Forelimb muscle (tissue), 1 donor: ENCODE measurements around the gene C20orf141. TPM values are rescaled to one million over a fixed set of nuclear protein-coding genes. Genes with fewer than 3 reads are reported as not detected.
"Not testable (repeated sequence)": the region's sequence is repeated elsewhere in the genome, so short reads cannot be mapped to it uniquely, and the experiment has no call there.

Experiments used
- DNase-seq: peaks from one replicate; pipeline ENCODE4 v3.0.0-alpha.2; 2013; ENCODE audit warnings: low read depth
- polyA plus RNA-seq: library from polyadenylated mRNA; unstranded; fragments of 120-200 nt; gene quantifications from one replicate; pipeline ENCODE4 v1.2.1, GENCODE V29; 2013; ENCODE audit not compliant: insufficient read length

C20orf141 gene, protein sequence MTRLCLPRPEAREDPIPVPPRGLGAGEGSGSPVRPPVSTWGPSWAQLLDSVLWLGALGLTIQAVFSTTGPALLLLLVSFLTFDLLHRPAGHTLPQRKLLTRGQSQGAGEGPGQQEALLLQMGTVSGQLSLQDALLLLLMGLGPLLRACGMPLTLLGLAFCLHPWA
- polyA plus RNA-seq = not detected

DNA sequence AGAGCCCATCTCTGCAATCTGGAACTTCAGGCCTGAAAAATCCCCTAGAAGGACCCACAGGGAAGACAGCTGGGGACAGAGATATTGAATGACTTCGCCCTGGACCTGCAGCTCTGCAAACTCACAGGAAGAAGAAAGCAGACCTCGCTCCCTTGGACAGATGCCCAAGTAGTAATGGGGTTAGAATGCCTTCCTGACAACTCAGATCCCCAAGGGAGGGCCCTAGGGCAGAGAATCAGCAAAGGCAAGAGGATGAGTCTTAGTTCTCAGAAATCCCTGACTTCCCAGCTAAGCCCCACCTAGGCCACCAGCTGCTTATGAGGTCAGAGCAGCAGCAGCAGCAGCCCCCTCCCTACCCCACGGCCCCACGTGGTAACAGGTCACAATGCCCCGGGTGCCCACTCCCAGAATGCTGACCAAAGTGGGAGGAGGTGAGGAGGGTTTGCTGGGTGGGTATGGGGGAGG lies at the start of gene C20orf141:
TSS of gene C20orf141 (plus strand) at position 401 of the 465 bp plus-strand sequence. CDS start 198 bp downstream, outside the sequence.
- no peak for DNase-seq

DNA sequence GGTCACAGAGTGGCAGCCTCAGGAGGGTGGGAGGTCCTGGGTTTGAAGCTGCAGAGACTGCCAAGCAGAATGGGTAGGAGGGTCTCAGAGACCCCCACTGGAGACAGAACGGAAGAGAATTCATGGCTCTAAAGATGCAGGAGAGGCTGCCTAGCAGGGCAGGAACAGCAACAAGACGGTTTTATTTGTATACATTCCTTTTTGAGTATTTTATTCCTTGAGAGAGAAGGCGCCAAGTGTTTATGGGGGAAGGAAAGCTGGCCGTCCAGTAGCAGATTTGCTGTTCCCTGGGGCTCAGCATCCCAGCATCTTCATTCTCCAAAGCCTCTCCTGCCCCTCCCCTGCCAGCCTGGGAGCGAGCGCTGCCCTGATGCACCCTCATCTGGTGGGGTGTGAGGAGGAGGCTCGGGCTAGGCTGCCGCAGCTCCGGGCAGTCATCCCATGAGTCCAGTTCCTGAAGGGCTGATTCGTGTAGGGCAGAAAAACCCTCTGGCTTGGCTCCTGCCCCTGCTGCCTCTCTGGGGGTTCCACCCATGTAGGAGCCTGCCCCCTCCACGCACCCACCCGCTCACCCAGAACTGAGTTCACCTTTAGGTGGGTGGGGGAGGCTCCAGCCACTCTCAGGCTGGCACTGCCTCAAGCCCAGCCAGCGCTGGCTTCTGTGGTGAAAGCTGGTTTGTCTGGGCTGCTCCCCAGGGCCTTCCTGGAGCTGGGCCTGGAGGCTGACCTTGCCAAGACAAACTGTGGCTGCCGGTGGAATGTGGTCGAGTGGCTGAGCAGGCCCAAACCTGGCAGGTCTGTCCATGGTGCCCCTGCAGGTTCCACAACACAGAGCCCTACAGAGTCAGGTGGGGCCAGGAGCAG lies 46.8 kb upstream of the C20orf141 start:
- DNase-seq = no peak

DNA sequence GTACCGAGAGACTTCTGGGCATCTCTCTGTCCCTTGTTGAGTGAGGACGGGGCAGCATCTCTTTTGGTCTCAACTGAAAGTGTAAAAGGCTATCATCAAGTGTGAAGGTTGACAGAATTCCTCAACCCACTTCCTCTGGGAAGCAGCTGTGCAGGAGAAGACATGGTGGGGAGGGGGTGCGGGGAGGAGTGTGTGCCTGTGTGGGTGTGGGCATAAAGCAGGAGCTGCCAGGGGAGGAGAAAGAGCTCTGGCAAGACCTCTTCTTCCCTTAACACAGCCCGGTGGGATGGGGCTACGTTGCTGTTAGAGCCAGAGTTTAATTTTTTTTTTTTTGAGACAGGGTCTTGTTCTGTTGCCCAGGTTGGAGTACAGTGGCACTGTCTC lies 46.2 kb upstream of the C20orf141 start:
- no peak for DNase-seq

DNA sequence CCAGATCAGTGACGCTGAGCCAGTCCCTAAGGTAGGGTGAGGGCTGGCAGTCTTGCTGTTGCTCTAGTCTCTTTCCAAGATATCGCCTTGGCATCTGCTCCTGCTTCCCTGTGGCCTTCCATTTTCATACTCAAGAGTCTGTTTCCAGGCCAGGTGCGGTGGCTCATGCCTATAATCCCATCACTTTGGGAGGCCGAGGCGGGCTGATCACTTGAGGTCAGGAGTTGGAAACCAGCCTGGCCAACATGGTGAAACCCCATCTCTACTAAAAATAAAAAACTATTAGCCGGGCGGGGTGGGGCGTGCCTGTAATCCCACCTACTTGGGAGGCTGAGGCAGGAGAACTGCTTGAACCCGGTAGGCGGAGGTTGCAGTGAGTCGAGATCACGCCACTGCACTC lies 44.7 kb upstream of the C20orf141 start:
- not testable (repeated sequence) for DNase-seq

DNA sequence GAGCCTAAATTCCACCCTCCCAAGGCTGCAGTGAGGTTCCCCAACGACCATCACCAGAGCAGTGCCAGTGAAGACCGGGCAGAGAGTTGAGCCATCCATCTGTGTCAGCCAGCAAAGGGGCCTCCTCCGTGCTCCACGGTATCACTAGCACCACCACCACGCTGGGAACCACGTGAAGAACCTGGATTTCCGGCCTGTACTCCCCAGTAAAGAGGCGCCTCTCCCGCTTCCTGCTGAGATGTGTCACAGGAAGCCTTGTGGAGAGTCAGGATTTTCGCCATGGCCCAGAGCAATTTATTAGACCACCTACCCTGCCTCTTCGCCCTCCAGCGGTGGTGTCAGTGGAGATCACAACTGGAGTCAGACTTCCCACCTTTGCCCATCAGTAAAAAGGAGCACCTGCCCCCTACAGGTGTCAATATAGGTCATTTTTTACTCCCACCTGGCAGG lies 43.1 kb upstream of the C20orf141 start:
- DNase-seq = no peak

DNA sequence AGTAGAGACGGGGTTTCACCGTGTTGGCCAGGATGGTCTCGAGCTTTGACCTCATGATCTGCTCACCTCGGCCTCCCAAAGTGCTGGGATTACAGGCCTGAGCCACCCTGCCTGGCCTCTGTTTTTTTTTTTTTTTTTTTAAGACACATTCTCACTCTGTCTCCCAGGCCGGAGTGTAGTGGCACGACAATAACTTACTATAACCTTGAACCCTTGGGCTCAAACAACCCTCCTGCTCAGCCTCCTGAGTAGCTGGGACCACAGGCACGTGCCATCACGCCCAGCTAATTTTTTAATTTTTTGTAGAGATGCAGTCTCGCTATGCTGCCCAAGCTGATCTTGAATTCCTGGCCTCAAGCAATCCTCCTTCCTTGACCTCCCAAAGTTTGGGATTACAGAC lies 41.0 kb upstream of the C20orf141 start:
- DNase-seq = no peak

DNA sequence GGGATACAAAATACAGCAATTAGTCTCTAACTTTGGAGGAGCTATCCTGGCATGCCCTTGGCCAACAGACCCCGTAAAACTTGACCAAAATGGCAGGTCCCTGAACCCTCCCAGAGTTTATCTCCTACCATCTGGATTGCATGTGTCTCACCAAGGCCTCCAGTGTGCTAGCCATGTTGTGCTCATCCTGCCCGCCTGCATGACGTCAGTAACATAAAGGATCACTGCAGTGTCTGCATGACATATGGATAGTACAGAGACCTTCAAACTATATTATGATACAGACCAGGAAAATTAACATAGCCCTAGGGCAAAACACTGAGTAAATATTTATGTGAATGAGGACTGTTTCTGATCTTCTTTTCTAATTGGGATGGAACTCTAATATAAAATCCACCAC lies 39.6 kb upstream of the C20orf141 start:
- DNase-seq = no peak

DNA sequence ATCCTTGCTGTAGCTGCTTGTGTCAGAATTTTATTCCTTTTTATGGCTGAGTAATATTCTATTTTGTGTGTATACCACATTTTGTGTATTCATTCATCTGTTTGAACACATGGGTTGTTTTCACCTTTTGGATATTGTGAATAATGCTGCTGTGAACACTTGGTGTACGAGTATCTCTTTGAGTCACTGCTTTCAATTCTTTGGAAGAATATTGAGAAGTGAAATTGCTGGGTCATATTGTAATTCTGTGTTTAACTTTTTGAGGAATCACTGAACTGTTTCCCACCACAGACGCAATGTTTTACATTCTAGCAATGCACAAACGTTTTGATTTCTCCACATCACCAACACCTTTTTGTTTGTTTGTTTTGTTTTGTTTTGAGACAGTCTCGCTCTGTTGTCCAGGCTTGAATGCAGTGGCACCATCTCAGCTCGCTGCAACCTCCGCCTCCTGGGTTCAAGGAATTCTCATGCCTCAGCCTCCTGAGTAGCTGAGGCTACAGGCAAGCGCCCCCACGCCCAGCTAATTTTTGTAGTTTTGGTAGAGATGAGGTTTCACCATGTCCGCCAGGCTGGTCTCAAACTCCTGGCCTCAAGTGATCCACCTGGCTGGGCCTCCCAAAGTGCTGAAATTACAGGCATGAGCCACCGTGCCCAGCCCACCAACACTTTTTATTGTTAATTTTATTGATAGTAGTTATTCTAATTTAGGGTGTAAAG lies 36.0 kb upstream of the C20orf141 start:
- DNase-seq = no peak

DNA sequence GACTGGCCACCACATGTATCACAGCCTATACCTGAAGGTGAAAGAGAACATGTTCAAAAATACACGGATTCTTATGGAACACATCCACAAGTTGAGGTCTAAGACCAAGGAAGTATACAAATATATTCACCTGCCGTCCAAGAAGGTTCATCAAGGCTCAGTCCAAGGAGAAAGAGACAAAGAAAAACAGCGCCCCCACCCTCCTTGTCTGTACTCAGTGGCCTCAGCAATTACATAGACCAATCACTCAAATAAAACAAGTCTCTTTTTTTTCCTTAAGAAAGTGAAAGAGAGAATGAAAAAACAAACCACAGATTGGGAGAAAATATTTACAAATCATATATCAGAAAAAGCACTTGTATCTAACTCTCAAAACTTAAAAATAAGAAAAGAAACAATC lies 33.8 kb upstream of the C20orf141 start:
- no peak for DNase-seq

DNA sequence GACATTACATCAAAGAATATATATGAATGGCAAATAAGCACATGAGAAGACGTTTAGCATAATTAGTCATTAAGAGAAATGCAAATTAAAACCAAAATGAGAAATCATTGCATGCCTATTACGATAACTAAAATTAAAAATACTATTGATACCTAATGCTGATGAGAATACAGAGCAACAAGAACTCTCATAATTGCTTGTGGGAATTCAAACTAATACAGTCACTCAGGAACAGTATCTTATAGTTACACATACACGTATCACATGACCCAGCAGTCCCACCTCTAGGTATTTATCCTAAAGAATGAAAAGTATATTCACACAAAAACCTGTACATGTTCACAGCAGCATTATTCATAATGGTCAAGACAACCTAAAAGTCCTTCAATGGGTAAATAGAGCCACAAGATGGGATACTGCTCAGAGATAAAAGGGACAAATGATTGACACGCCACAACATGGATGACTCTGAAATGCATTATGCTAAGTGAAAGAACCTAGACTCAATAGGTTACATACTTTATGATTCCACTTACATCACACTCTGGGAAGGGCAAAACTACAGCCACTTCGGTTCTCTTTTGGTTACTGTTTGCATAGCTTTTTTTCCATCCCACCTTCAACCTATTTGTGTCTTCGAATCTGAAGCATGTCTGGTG lies 30.8 kb upstream of the C20orf141 start:
- no peak for DNase-seq

DNA sequence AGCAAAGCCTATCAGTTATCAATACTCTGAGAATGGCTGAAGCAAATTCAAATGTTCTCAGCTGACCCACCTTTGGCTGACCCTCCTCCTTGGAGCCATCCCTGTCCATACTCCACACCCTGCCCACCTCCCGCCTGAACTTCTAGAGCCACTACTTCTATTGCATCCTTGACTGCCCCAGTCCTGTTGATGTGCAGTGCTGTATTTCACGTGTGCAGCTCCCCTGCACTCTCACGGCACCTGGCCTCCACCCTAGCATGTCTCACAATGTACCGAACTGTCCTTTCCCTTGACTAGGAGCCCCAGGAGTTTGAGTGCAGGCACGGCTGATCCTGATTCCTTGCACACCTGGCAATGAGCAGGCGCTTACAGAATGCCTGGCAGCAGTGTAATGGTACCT lies 21.3 kb upstream of the C20orf141 start:
- no peak for DNase-seq

DNA sequence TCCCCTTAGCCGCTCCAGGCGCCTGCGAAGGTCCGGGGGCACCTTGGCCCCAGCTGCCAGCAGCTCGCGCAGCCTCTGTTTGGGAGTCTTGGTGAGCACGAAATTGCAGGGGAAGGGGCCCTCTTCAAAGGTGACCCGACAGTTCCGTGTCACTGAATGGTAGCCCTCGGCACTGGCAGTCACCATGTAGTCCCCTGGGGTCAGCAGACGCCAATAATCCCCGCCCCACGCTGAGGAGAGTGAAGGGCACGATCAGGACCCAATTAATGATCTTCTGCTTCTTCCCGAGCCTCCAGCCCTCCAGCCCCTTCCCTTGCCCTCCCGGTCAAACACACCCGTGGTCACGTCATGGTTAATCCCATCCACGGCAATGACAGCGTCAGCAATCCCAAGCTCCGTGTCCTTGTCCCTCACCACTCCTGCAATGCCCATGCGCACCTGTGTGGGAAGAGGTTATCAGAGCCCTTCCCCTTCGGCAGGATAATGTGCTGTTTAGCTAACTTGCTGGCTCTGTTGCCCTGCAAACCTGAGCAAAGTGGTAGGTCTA lies 20.5 kb upstream of the C20orf141 start:
- DNase-seq = no peak

DNA sequence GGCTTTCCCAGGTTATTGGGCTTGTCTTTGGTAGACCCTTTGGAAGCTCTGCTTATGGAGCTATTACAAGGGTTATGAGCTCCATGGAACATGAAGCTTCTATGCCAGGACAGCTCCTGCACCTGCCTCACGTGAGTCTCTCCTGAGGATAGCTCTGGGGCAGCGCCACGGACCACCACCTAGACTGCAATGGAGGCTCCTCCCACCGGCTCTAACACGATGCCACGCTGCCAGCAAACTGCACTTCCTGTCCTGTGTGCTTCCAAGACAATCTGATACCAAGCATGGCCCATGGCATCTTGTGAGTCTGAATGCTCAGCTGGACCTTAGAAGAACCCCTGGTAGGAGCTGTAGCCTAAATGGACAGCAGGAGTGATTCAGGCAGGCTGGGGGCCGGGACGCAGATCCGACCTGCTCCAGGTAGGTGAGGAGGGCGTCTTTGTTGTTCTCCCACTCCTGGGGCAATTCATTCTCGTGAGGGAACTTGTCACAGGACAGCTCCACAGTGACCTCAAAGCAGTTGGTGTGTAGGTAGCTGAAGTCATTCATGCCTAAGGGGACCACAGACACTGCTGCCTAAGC lies 19.8 kb upstream of the C20orf141 start:
- DNase-seq = no peak

DNA sequence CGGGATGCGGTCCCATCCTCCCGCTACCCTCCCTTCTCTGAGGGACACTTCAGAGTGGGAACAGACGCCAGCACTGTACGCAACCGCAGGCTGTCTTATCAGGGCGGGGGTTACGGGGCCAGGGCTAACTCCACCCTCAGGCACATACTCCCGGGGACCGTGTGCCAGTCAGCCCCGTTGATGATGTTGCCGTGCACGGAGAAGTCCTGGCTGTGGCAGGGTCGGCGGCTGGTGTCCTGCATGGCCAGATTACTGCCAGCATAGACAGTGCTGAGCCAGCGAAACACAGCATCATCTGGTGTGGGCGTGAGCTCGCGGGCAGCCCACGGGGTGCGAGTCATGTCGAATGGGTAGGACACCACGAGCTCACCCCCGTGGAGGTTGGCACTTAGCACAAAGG lies 19.3 kb upstream of the C20orf141 start:
- no peak for DNase-seq

DNA sequence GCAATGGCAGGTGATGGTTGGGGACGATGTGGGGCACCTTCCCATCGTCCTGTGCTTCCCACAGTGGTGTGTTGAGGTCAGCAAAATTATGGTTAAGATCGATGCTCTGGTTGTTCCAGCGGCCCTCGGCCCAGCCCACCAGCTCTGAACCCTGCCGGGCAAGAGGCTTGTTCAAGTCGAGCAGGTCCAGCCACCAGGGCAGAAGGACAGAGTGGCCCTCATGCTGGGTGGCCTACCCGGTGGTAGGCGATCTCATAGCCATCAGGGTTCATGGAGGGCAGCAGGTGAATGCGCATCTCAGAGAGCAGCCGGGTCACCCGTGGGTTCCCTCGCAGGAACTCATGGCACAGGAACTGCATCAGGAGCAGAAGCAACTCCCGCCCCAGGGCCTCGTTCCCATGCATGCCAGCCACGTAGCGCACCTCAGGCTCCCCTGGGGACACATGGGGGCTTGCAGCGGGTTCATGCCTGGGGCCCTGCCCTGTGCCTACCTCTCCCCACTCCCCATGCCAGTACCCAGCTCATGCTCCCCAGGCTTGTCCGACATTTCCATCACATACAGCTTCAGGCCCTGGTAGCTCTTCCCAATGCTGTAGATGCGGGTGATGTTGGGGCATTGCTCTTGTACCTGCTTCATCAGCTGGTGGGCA lies 18.7 kb upstream of the C20orf141 start:
- no peak for DNase-seq

DNA sequence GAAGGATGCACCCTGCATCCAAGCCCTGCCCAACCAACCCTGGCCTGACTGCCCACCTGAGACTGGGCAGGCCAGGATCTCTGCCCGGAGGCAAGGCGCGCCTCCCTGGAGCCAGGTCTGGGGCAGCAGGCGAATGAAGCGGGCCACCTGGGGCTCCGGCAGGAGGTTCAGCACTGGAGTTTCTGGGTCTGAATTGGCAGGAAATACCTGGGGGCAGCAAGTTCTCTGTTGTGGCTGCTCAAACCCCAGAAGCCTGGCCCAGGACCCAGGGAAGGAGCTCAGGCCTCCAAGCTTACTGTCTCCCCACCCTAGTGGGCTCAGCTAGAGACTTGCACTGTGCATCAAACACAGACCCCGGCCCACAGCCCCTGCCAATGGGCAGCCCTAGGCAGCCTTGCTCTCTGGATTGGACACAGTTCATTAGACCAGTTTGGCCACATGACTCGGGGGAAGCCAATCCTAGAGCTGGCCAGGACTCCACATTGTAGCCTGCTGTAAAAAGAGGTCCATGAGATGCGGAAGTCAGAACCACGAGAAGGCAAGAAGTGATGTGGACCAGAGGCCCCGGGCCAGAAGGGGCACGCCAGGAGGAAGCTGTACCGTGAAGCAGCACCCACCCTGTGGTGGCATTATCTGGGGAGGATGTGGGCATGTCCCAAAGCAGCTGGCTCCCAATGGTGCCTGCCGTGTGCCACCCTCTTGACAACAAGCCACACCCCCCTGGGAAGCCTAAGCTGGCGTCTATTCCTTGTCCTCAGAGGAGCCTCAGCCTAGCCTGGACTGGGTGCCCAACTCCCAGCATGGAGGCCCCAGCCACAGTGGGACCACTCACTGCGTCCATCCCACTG lies 17.4 kb upstream of the C20orf141 start:
- no peak for DNase-seq

DNA sequence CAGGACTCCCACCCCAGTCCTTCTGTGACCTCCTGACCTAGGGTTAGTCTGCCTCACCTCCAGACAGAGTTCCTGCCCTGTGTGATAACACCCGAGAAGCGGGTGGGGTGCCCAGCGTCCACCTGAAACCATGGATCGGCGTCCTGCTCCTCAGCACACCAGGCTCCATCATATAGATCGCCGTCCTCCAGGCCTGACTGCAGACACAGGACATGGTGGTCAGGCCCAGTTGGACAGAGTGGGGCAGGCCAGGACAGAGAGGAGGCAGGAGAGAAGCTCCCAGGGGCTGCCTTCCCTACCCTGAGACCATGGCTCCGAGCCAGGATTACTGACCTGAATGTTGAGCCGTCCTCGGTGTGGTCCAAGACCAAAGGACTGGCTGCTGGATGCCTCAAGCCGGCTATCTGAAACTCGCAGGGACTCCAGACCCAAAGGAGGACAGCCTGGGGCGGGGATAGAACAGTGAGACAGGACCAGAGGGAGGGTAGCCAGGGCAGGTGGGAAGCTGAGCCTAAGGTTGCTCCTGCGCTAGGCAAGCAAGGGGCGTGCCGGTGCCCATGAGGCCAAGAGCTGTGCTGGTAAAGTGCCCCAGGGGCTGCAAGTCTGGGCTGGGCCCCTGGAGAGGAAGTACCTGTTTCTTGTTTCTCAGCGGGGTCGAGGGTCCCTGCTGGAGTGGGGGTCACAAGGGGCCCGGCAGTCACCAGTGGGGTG lies 16.5 kb upstream of the C20orf141 start:
- no peak for DNase-seq

DNA sequence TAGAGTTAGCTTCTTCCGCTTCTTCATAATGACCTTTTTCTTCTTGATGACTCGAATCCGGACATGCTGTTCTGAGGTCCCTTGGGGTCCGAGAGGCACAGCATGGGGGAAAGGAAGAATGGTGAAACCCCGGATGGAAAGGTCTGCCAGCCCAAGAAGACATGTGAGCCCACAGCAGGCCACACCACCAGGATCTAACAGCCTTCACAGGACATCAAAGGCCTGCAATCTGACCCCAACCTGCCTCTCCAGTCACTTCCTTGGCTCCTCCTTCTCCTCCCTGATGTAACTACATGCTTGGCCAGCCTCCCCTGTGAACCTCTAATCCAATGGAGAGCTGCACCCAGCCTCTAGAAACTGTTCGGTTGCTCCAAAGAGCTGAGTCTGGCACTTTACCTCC lies 16.0 kb upstream of the C20orf141 start:
- no peak for DNase-seq

DNA sequence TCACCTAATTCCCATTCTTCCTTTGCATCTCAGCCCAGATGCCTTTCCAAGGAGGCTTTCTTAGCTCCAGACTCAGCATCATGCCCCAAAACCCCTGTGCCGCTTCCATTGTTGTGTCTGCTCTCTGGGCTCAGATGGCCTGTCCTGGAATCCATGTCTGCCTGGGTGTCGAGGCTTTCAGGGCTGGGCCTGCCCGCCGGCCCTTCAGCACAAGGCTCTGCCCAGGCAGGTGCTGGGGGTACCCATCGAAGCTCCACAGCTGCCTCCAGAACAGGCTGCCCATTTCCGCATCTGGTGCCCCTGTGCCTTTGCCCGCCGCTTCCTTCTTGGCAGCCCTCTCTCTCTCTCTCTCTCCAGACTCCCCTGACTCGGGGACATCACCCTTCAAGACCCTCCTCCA lies 15.5 kb upstream of the C20orf141 start:
- DNase-seq = no peak
